HL-60 (cell line): ENCODE data around the gene CCDC107.

Experiments
- CTCF ChIP-seq: IDR thresholded peaks from one replicate; pipeline ENCODE4 v1.5.1; 2011; ENCODE audit warnings: low read length, control low read depth, inconsistent platforms; ENCODE audit not compliant: insufficient read depth
- POLR2AphosphoS5 ChIP-seq: IDR thresholded peaks from 2 replicates; pipeline ENCODE4 v1.6.1; 2012; ENCODE audit warnings: low read depth

GRCh38 chr9:35652829-35653209, 5.3 kb upstream of the CCDC107 start:
- TF ChIP-seq POLR2AphosphoS5: no peak
- no peak for TF ChIP-seq CTCF
